Fibroblast of skin of back (primary cell): ENCODE data around the gene C1QTNF9B. TPM values are rescaled to one million over a fixed set of nuclear protein-coding genes. Genes with fewer than 3 reads are reported as not detected.
"Not testable (repeated sequence)": the region's sequence is repeated elsewhere in the genome, so short reads cannot be mapped to it uniquely, and the experiment has no call there.

Source experiments
- DNase-seq: peaks from one replicate; pipeline ENCODE4 v3.0.0-alpha.2; 2013
- polyA plus RNA-seq, 2 experiments: library from polyadenylated mRNA; unstranded; fragments of 120-200 nt; gene quantifications; one replicate each; pipeline ENCODE4 v1.2.1, GENCODE V29; 2013; ENCODE audit not compliant: insufficient read length in 2 of 2

C1QTNF9B gene
- 0.12 TPM for polyA plus RNA-seq (2013, experiment 1 of 2; ENCODE audit: insufficient read length)
- not detected for polyA plus RNA-seq (2013, experiment 2 of 2; ENCODE audit: insufficient read length)

GRCh38 chr13:23897452-23897919 is at the start of gene C1QTNF9B:
TSS of gene C1QTNF9B (minus strand) at chr13:23897502.
- DNase-seq: not testable (repeated sequence)

- DNase-seq: no peak
Measured at GRCh38 chr13:23946900-23947299, 49.6 kb upstream of the C1QTNF9B start.

- no peak for DNase-seq
Measured at GRCh38 chr13:23946067-23946466, 48.8 kb upstream of the C1QTNF9B start.

- DNase-seq: no peak
Measured at GRCh38 chr13:23945612-23946011, 48.3 kb upstream of the C1QTNF9B start.

- no peak for DNase-seq
Measured at GRCh38 chr13:23941211-23941610, 43.9 kb upstream of the C1QTNF9B start.

GRCh38 chr13:23939666-23940065 is 42.4 kb upstream of the C1QTNF9B start:
- DNase-seq: not testable (repeated sequence)

- DNase-seq: peak; percentile 87
Measured at GRCh38 chr13:23934520-23934919, 37.2 kb upstream of the C1QTNF9B start.

- peak; percentile 91 for DNase-seq
Measured at GRCh38 chr13:23928985-23929384, 31.7 kb upstream of the C1QTNF9B start.

GRCh38 chr13:23923031-23923430 is 25.7 kb upstream of the C1QTNF9B start:
- no peak for DNase-seq

GRCh38 chr13:23922005-23922932 is 25.0 kb upstream of the C1QTNF9B start:
- peak; percentile 21 for DNase-seq

- peak; percentile 63 for DNase-seq
Measured at GRCh38 chr13:23921451-23921888, 24.2 kb upstream of the C1QTNF9B start.

- DNase-seq: no peak
Measured at GRCh38 chr13:23919006-23919405, 21.7 kb upstream of the C1QTNF9B start.

- DNase-seq: peak; percentile 81
Measured at GRCh38 chr13:23918208-23918607, 20.9 kb upstream of the C1QTNF9B start.

- no peak for DNase-seq
Measured at GRCh38 chr13:23915308-23915707, 18.0 kb upstream of the C1QTNF9B start.

GRCh38 chr13:23912469-23912868 is 15.2 kb upstream of the C1QTNF9B start:
- DNase-seq: no peak

GRCh38 chr13:23909606-23910005 is 12.3 kb upstream of the C1QTNF9B start:
- no peak for DNase-seq

GRCh38 chr13:23905766-23906165 is 8.5 kb upstream of the C1QTNF9B start:
- DNase-seq: no peak

GRCh38 chr13:23903906-23904280 is 6.6 kb upstream of the C1QTNF9B start:
- DNase-seq: no peak

- DNase-seq: no peak
Measured at GRCh38 chr13:23902975-23903905, 5.9 kb upstream of the C1QTNF9B start.

- peak; percentile 74 for DNase-seq
Measured at GRCh38 chr13:23901365-23901764, 4.1 kb upstream of the C1QTNF9B start.

GRCh38 chr13:23899555-23899954 is 2.3 kb upstream of the C1QTNF9B start:
- peak; percentile 73 for DNase-seq

- DNase-seq: peak; percentile 56
Measured at GRCh38 chr13:23898101-23898500, 799 bp upstream of the C1QTNF9B start.

GRCh38 chr13:23894746-23895145 is 2.6 kb downstream of the C1QTNF9B start:
- DNase-seq: not testable (repeated sequence)
